Panc1 (cell line): ENCODE measurements around the gene PPFIA1.

Experiments used
- CTCF ChIP-seq: fragments of 450-650 bp; IDR thresholded peaks from 2 replicates; pipeline ENCODE4 v1.5.1; 2017; ENCODE audit warnings: mild to moderate bottlenecking
- POLR2AphosphoS5 ChIP-seq: IDR thresholded peaks from 2 replicates; pipeline ENCODE4 v1.6.1; 2012; ENCODE audit warnings: mild to moderate bottlenecking, low read depth, low read length, moderate library complexity
- TF ChIP-seq, protein P1 (sequence below), 2 experiments: IDR thresholded peaks; 2 replicates each; pipeline ENCODE4 v1.6.1; 2011 to 2012; ENCODE audit warnings: low read depth in 2 of 2, control low read depth in 1 of 2, low read length in 1 of 2, mild to moderate bottlenecking in 1 of 2, moderate library complexity in 1 of 2; ENCODE audit not compliant: insufficient read depth in 1 of 2

DNA sequence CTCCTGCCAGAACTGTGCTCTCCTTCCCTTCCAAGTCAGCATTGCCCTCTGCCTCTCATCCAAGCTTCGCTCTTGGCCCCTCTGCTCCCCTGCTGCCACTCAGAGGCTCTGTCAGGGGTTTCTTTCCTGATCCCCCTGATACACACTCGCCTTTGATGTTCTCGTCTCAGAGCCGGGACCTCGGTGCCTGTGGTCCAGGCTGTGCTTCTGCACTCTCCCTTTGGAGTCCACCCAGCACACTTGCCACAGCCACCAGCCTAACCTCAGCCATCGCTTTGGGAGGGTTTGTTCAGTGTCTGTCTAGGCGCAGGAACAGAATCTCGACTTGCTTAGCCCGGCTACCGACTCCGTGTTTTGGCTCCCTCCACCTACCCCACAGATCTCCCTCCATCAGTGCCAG, 29.1 kb downstream of the PPFIA1 start:
- TF ChIP-seq CTCF (no peak), POLR2AphosphoS5 (no peak)
- TF ChIP-seq, protein P1, sequence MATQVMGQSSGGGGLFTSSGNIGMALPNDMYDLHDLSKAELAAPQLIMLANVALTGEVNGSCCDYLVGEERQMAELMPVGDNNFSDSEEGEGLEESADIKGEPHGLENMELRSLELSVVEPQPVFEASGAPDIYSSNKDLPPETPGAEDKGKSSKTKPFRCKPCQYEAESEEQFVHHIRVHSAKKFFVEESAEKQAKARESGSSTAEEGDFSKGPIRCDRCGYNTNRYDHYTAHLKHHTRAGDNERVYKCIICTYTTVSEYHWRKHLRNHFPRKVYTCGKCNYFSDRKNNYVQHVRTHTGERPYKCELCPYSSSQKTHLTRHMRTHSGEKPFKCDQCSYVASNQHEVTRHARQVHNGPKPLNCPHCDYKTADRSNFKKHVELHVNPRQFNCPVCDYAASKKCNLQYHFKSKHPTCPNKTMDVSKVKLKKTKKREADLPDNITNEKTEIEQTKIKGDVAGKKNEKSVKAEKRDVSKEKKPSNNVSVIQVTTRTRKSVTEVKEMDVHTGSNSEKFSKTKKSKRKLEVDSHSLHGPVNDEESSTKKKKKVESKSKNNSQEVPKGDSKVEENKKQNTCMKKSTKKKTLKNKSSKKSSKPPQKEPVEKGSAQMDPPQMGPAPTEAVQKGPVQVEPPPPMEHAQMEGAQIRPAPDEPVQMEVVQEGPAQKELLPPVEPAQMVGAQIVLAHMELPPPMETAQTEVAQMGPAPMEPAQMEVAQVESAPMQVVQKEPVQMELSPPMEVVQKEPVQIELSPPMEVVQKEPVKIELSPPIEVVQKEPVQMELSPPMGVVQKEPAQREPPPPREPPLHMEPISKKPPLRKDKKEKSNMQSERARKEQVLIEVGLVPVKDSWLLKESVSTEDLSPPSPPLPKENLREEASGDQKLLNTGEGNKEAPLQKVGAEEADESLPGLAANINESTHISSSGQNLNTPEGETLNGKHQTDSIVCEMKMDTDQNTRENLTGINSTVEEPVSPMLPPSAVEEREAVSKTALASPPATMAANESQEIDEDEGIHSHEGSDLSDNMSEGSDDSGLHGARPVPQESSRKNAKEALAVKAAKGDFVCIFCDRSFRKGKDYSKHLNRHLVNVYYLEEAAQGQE (IDR thresholded peaks at IDR 0.05; ENCODE audit: insufficient read depth in 1 of 2, low read depth in 2 of 2, low read length in 1 of 2): no peak
